Activated B cell treated with CpG ODN at 0.5 μM for 24 hours (primary cell): ENCODE measurements around the gene LEMD1. TPM values are rescaled to one million over a fixed set of nuclear protein-coding genes. Genes with fewer than 3 reads are reported as not detected.

Experiments used
- ATAC-seq: fragments of 200-7000 bp; cut with Tn5 transposase; one replicate; pipeline ENCODE4 v1.10.0; 2021; ENCODE audit warnings: low read depth, mild to moderate bottlenecking, moderate library complexity
- CTCF ChIA-PET: fragments of 350-600 bp; sonication (Branson Sonifier 250); formaldehyde crosslinking; loops from one replicate; lab custom pipeline; 2021; ENCODE audit warnings: antibody characterized with exemption; lab: Charles Lee
- POLR2A ChIA-PET: fragments of 350-600 bp; sonication (Branson Sonifier 250); formaldehyde crosslinking; loops from one replicate; lab custom pipeline; 2021; ENCODE audit warnings: antibody characterized with exemption; lab: Charles Lee
- DNase-seq: peaks from one replicate; pipeline ENCODE4 v3.0.0; 2022
- H3K27ac Mint-ChIP-seq: one replicate; pipeline ENCODE4 v1.8.0; 2020; ENCODE audit warnings: mixed read lengths
- H3K27me3 Mint-ChIP-seq: one replicate; pipeline ENCODE4 v1.8.0; 2021; ENCODE audit warnings: mixed read lengths
- H3K36me3 Mint-ChIP-seq: one replicate; pipeline ENCODE4 v1.8.0; 2021; ENCODE audit warnings: low read depth, mixed read lengths
- H3K4me1 Mint-ChIP-seq: one replicate; pipeline ENCODE4 v1.8.0; 2021; ENCODE audit warnings: mixed read lengths
- H3K4me3 Mint-ChIP-seq: one replicate; pipeline ENCODE4 v1.8.0; 2020; ENCODE audit warnings: mild to moderate bottlenecking, mixed read lengths
- H3K9me3 Mint-ChIP-seq: one replicate; pipeline ENCODE4 v1.8.0; 2020; ENCODE audit warnings: mixed read lengths
- CTCF ChIP-seq: fragments of 200-600 bp; IDR thresholded peaks from one replicate; pipeline ENCODE4 v1.8.0; 2022; ENCODE audit warnings: antibody characterized with exemption, mild to moderate bottlenecking
- intact Hi-C: fragments of 100-400 bp; cut with micrococcal nuclease; formaldehyde crosslinking; loops from one replicate; pipeline ENCODE4 v1.15.1; 2024
- total RNA-seq: library from RNA; stranded (reverse); gene quantifications from 2 replicates; pipeline ENCODE4 v1.2.3, GENCODE V29; 2022

The LEMD1 gene
- total RNA-seq, 1 donor from 2014 or later, result not detected

DNA sequence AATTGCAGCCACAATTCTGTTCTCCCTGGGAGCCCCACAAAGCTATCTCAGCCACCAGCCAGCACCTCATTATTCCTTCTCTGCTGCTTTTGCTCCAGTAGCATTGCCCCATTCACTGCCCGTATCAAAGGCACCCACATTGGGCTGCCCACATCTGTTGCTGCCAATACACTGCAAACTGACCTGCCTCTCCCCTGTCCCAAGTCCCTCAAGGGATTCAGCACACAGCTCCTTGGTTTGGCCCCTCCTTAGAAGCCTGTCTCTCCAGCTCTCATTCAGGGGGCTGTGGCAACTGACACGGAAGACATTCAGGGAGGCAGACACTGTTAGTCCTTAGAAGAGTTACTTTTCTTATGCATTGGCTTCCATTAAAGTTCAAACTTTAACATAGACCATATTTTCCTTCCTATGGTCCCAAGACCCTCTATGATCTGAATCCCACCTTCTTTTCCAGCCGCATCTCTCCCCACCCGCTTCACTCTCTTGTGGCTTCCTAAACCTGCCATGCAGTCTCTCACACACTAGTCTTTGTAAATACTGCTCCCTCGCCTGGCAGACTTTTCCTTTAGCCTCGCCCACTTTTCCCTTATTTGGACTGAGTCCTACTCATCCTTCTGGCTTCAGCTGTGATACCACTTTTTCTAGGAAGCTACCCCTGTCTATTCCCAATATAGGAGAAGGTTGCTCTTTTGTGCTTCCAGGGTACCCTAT is 45.9 kb downstream of the LEMD1 start:
- no peak for TF ChIP-seq CTCF
- CTCF ChIA-PET, result no interaction called here
- POLR2A ChIA-PET, result no interaction called here
- H3K9me3 Mint-ChIP-seq, result no peaks in the 10 kb centered on the region
- intact Hi-C loops, result no loop called here
- H3K27ac Mint-ChIP-seq, result no peak overlapping the region
- peaks cover 45% of the 10 kb centered on the region for H3K27me3 Mint-ChIP-seq
- H3K4me3 Mint-ChIP-seq, result no peak overlapping the region
- H3K4me1 Mint-ChIP-seq, result no peaks in the 10 kb centered on the region
- ATAC-seq (no peak), DNase-seq (no peak)
- H3K36me3 Mint-ChIP-seq, result no peaks in the 10 kb centered on the region

DNA sequence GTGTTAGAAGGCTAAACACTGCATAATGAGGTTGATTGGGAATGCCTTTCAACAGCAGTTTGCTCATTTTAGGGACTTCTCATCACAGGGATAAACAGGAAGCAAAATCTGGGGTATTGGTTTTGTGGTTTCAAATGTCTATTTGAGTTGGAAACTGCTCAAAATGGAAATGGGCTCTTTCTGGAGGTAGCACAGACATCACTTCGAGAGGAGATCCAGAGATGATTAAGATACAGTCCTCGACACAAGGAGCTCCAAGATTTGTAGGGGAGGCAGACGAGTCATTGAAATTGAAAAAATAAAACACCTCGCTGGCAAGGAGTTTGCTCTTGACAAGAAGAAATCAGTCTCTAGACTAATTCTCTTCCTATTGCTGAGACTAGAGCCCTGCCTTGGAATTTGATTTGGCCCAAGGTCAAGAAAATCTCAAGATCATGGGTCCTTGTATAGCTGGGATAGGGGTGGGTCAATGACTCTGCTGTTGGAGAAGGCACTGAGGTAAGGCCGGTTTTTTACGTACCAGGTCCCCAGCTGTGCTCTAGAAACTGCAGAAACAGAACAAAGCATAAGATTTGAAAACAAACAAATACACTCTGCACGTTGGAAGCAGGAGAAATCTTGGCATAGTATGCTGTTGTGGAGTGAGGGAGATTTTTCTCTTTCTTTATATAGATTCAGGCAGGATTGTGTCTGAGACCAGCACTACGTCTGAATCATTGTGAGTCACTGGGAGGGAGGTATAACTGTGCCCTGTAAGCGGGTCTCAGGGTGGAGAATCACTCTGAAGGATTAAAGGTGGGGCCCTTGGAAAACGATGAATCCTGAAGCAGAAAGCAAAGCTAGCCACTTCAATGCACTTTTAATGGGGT is 47.4 kb downstream of the LEMD1 start:
- ChIA-PET CTCF (interaction anchor here (1.1 kb wide), 1 partner anchor 20 kb away, joined by 3 read pairs; no protein-coding TSS in a partner anchor), POLR2A (interaction anchor here (0.5 kb wide), 1 partner anchor 76 kb away, joined by 3 read pairs; no protein-coding TSS in a partner anchor)
- Mint-ChIP-seq H3K4me1 (no peaks in the 10 kb centered on the region), H3K9me3 (no peaks in the 10 kb centered on the region), H3K27me3 (peaks cover 45% of the 10 kb centered on the region), H3K27ac (no peak overlapping the region), H3K4me3 (no peak overlapping the region), H3K36me3 (no peaks in the 10 kb centered on the region)
- no peak for DNase-seq
- intact Hi-C loops, result no loop called here
- TF ChIP-seq CTCF, result no peak
- ATAC-seq, result no peak

- intact Hi-C loops, result no loop called here
- no peaks in the 10 kb centered on the region for H3K9me3 Mint-ChIP-seq
- no peaks in the 10 kb centered on the region for H3K4me1 Mint-ChIP-seq
- ChIA-PET CTCF (no interaction called here), POLR2A (no interaction called here)
- H3K36me3 Mint-ChIP-seq, result no peaks in the 10 kb centered on the region
- H3K27me3 Mint-ChIP-seq, result peaks cover 42% of the 10 kb centered on the region
- no peak overlapping the region for H3K4me3 Mint-ChIP-seq
- H3K27ac Mint-ChIP-seq, result no peak overlapping the region
- no peak for DNase-seq
- TF ChIP-seq CTCF, result no peak
- ATAC-seq, result no peak
These were observed 48.1 kb downstream of the LEMD1 start for GRCh38 chr1:205373798-205374175.

DNA sequence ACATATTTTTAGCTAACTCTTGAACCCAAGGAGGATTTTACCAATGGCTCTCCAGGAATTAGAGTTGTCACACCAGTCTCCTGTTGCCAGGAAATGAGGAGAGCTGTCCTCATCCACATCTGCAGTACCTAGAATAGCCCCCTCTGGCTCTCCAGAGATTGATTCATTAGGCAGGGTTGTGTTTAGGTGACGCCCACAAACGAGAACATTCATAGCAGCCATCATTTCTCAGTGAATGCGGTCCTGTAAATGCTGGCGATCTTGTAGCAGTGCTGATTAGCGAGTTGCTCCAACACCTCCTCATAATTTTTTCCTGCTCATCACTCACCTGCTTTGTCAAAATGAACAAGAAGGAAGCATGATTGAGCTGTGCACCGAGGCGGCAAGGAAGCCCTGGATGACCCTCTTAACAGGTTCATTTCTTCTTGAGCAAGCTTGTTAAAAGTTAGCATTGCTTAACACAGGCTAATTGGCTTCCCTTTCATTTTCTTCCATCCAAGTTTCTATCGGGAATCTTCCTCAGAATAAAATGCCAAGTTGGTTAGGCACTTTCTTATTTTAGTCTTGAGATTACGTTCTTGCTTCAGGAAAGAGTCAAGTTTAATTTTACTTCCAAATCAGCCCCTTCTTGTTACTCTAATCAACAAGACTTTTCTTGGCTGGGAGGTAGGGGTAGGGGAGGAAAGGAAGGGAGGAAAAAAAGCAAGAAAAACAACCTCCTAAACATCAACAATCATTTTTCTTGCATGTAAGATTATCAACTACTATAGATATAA is 48.6 kb downstream of the LEMD1 start:
- ChIA-PET CTCF (no interaction called here), POLR2A (no interaction called here)
- ATAC-seq, result no peak
- TF ChIP-seq CTCF, result no peak
- H3K27ac Mint-ChIP-seq, result no peak overlapping the region
- H3K27me3 Mint-ChIP-seq, result peaks cover 39% of the 10 kb centered on the region
- intact Hi-C loops, result no loop called here
- no peaks in the 10 kb centered on the region for H3K9me3 Mint-ChIP-seq
- H3K36me3 Mint-ChIP-seq, result no peaks in the 10 kb centered on the region
- H3K4me3 Mint-ChIP-seq, result no peak overlapping the region
- no peak for DNase-seq
- no peaks in the 10 kb centered on the region for H3K4me1 Mint-ChIP-seq
